H9 (cell line): ENCODE data around the gene CNTF. TPM values are rescaled to one million over a fixed set of nuclear protein-coding genes. Genes with fewer than 3 reads are reported as not detected.

Experiments
- DNase-seq: peaks from one replicate; pipeline ENCODE4 v3.0.0-alpha.2; 2017
- H2AFZ ChIP-seq: one replicate; pipeline ENCODE4 v1.6.1; 2013; ENCODE audit warnings: mild to moderate bottlenecking, low read length, control low read depth, moderate library complexity
- H2AK5ac ChIP-seq: 2 replicates; pipeline ENCODE4 v1.6.1; 2013; ENCODE audit warnings: low read length, control low read depth, mixed read lengths; ENCODE audit not compliant: insufficient read length
- H2BK120ac ChIP-seq: one replicate; pipeline ENCODE4 v1.6.1; 2013; ENCODE audit warnings: low read depth, mild to moderate bottlenecking, low read length, control low read depth, inconsistent platforms; ENCODE audit not compliant: poor library complexity, severe bottlenecking
- H2BK12ac ChIP-seq: 2 replicates; pipeline ENCODE4 v1.6.1; 2013; ENCODE audit warnings: low read length, control low read depth, mixed read lengths, low read depth; ENCODE audit not compliant: insufficient read length
- H2BK15ac ChIP-seq: 2 replicates; pipeline ENCODE4 v1.6.1; 2013; ENCODE audit warnings: low read depth, low read length, control low read depth
- H2BK20ac ChIP-seq: one replicate; pipeline ENCODE4 v1.6.1; 2013; ENCODE audit warnings: low read depth, mild to moderate bottlenecking, low read length, control low read depth, inconsistent platforms; ENCODE audit not compliant: poor library complexity, severe bottlenecking
- H2BK5ac ChIP-seq: 2 replicates; pipeline ENCODE4 v1.6.1; 2013; ENCODE audit warnings: low read length, control low read depth, mixed read lengths; ENCODE audit not compliant: insufficient read length
- H3K14ac ChIP-seq: 2 replicates; pipeline ENCODE4 v1.6.1; 2013; ENCODE audit warnings: low read length, control low read depth; ENCODE audit not compliant: insufficient read depth
- H3K18ac ChIP-seq: 2 replicates; pipeline ENCODE4 v1.6.1; 2013; ENCODE audit warnings: low read depth, mild to moderate bottlenecking, mixed read lengths, low read length, control low read depth; ENCODE audit not compliant: insufficient read length
- H3K23ac ChIP-seq: 2 replicates; pipeline ENCODE4 v1.6.1; 2013; ENCODE audit warnings: low read length, control low read depth, mixed read lengths, low read depth; ENCODE audit not compliant: insufficient read length
- H3K23me2 ChIP-seq: 2 replicates; pipeline ENCODE4 v1.6.1; 2013; ENCODE audit warnings: low read depth, mild to moderate bottlenecking, mixed read lengths, low read length, control low read depth; ENCODE audit not compliant: insufficient read length, poor library complexity, severe bottlenecking
- H3K27ac ChIP-seq: 2 replicates; pipeline ENCODE4 v1.5.1; 2013; ENCODE audit warnings: low read length, control low read depth, mixed read lengths, low read depth; ENCODE audit not compliant: insufficient read length
- H3K27me3 ChIP-seq: 2 replicates; pipeline ENCODE4 v1.6.1; 2013; ENCODE audit warnings: low read length, control low read depth, inconsistent platforms; ENCODE audit not compliant: insufficient read depth
- H3K4ac ChIP-seq: 2 replicates; pipeline ENCODE4 v1.6.1; 2013; ENCODE audit warnings: low read depth, mild to moderate bottlenecking, control low read depth, inconsistent platforms, low read length, moderate library complexity
- H3K4me1 ChIP-seq: 2 replicates; pipeline ENCODE4 v1.6.1; 2013; ENCODE audit warnings: low read length, control low read depth, inconsistent platforms; ENCODE audit not compliant: insufficient read depth
- H3K4me2 ChIP-seq: 2 replicates; pipeline ENCODE4 v1.6.1; 2013; ENCODE audit warnings: low read length, control low read depth, mixed read lengths; ENCODE audit not compliant: insufficient read length, insufficient read depth
- H3K56ac ChIP-seq: 2 replicates; pipeline ENCODE4 v1.6.1; 2013; ENCODE audit warnings: low read depth, mild to moderate bottlenecking, mixed read lengths, low read length, control low read depth; ENCODE audit not compliant: insufficient read length
- H3K79me1 ChIP-seq: 2 replicates; pipeline ENCODE4 v1.6.1; 2013; ENCODE audit warnings: low read depth, mild to moderate bottlenecking, moderate library complexity, low read length, control low read depth, inconsistent platforms; ENCODE audit not compliant: insufficient read depth, poor library complexity, severe bottlenecking
- H3K79me2 ChIP-seq: 2 replicates; pipeline ENCODE4 v1.6.1; 2013; ENCODE audit warnings: low read length, control low read depth, inconsistent platforms; ENCODE audit not compliant: insufficient read depth
- H3K9ac ChIP-seq: 2 replicates; pipeline ENCODE4 v1.6.1; 2013; ENCODE audit warnings: low read length, control low read depth, mixed read lengths; ENCODE audit not compliant: insufficient read length; ENCODE audit errors: extremely low read depth
- H3K9me3 ChIP-seq: one replicate; pipeline ENCODE4 v1.6.1; 2013; ENCODE audit warnings: low read depth, low read length, inconsistent platforms; ENCODE audit not compliant: control insufficient read depth
- H3T11ph ChIP-seq: one replicate; pipeline ENCODE4 v1.6.1; 2013; ENCODE audit warnings: mild to moderate bottlenecking, low read length, control low read depth, inconsistent platforms
- H4K20me1 ChIP-seq: one replicate; pipeline ENCODE4 v1.6.1; 2013; ENCODE audit not compliant: control insufficient read depth, insufficient read length, insufficient read depth
- H4K5ac ChIP-seq: 2 replicates; pipeline ENCODE4 v1.6.1; 2013; ENCODE audit warnings: low read depth, mild to moderate bottlenecking, mixed read lengths, low read length, control low read depth; ENCODE audit not compliant: insufficient read length
- H4K8ac ChIP-seq: replicated peaks from 2 replicates; pipeline ENCODE4 v1.6.1; 2013; ENCODE audit warnings: low read length, control low read depth, mixed read lengths, low read depth; ENCODE audit not compliant: insufficient read length
- H4K91ac ChIP-seq: 2 replicates; pipeline ENCODE4 v1.6.1; 2013; ENCODE audit warnings: low read depth, mild to moderate bottlenecking, moderate library complexity, mixed read lengths, low read length, control low read depth; ENCODE audit not compliant: insufficient read length
- H3K27ac Mint-ChIP-seq, 3 experiments: 2 replicates in 2 of 3; 3 replicates in 1 of 3; pipeline ENCODE4 v1.8.0; 2020 to 2021; ENCODE audit warnings: mixed read lengths in 3 of 3, mild to moderate bottlenecking in 1 of 3, moderate library complexity in 1 of 3
- H3K27me3 Mint-ChIP-seq: 2 replicates; pipeline ENCODE4 v1.8.0; 2021; ENCODE audit warnings: low read depth, mild to moderate bottlenecking, moderate library complexity, mixed read lengths
- H3K36me3 Mint-ChIP-seq, 3 experiments: 2 replicates in 2 of 3; 3 replicates in 1 of 3; pipeline ENCODE4 v1.8.0; 2020 to 2021; ENCODE audit warnings: low read depth in 3 of 3, mixed read lengths in 3 of 3; ENCODE audit not compliant: insufficient read depth in 1 of 3
- H3K4me1 Mint-ChIP-seq, 2 experiments: 2 replicates each; pipeline ENCODE4 v1.8.0; 2020; ENCODE audit warnings: mixed read lengths in 2 of 2
- H3K4me3 Mint-ChIP-seq, 2 experiments: 2 replicates in 1 of 2; 3 replicates in 1 of 2; pipeline ENCODE4 v1.8.0; 2020 to 2021; ENCODE audit warnings: mild to moderate bottlenecking in 2 of 2, mixed read lengths in 2 of 2, moderate library complexity in 1 of 2
- H3K9me3 Mint-ChIP-seq, 2 experiments: 2 replicates in 1 of 2; 3 replicates in 1 of 2; pipeline ENCODE4 v1.8.0; 2020; ENCODE audit warnings: mild to moderate bottlenecking in 2 of 2, mixed read lengths in 2 of 2, moderate library complexity in 1 of 2
- CTCF ChIP-seq: fragments of 200-600 bp; sonication (generic); conservative IDR thresholded peaks from 3 replicates; pipeline ENCODE4 v1.8.0; 2021; ENCODE audit warnings: antibody characterized with exemption, mild to moderate bottlenecking
- WGBS: extraction: QIAGEN DNeasy Blood & Tissue Kit; methylation state at CpG from one replicate; pipeline ENCODE4 v1.1.7; 2013; ENCODE audit warnings: missing lambda C conversion rate, low lambda C conversion rate, mixed read lengths; ENCODE audit not compliant: insufficient read length; ENCODE audit errors: extremely low coverage; 5-methylcytosine and 5-hydroxymethylcytosine counted together
- total RNA-seq: library from RNA; stranded (reverse); gene quantifications from 2 replicates; pipeline ENCODE4 v1.2.1, GENCODE V29; 2021

CNTF gene
- total RNA-seq, 1 experiment from 2014 or later, result 3.5 TPM

GRCh38 chr11:58592760-58593472 is 29.5 kb upstream of the CNTF start:
- Histone ChIP-seq H3K27me3 (no peaks in the 10 kb centered on the region), H3K56ac (no peak overlapping the region), H2BK15ac (no peak overlapping the region), H3K9me3 (no peaks in the 10 kb centered on the region), H3K23ac (no peak overlapping the region), H4K20me1 (no peaks in the 10 kb centered on the region), H3K79me1 (peaks cover 5% of the 10 kb centered on the region), H2BK5ac (no peak overlapping the region), H3K4ac (no peak overlapping the region), H3K14ac (no peak overlapping the region), H2AK5ac (no peak overlapping the region), H4K8ac (no peak overlapping the region), H3T11ph (no peak overlapping the region), H2BK12ac (no peak overlapping the region), H3K18ac (no peak overlapping the region), H3K79me2 (peaks cover 4% of the 10 kb centered on the region; the same call in 1 of the 2 replicates), H4K5ac (no peak overlapping the region), H2BK20ac (no peak overlapping the region), H3K9ac (no peak overlapping the region), H4K91ac (no peak overlapping the region), H2BK120ac (no peak overlapping the region), H3K4me2 (no peak overlapping the region), H3K23me2 (no peaks in the 10 kb centered on the region), H3K4me1 (no peaks in the 10 kb centered on the region; the same call in 1 of the 2 replicates), H3K27ac (no peak overlapping the region), H2AFZ (no peak overlapping the region)
- TF ChIP-seq CTCF, result no peak
- Mint-ChIP-seq H3K4me1 (peaks cover 6 to 7% of the 10 kb centered on the region in 2 experiments; a peak in 2 of 4 replicates), H3K4me3 (no peak overlapping the region), H3K27me3 (no peaks in the 10 kb centered on the region), H3K36me3 (peaks cover 6 to 15% (median 6%) of the 10 kb centered on the region in 3 experiments; a peak in 6 of 7 replicates), H3K27ac (peak overlapping the region in 2 of 3 experiments; percentile 14 to 35; a peak in 2 of 7 replicates), H3K9me3 (no peaks in the 10 kb centered on the region; a peak in 1 of 5 replicates)
- WGBS, result no CpG with 5 or more reads among the region's 5 CpGs
- no peak for DNase-seq
